GM12801 (cell line): ENCODE measurements around the gene ANXA1.

Experiments used
- CTCF ChIP-seq: IDR thresholded peaks from one replicate; pipeline ENCODE4 v1.5.1; 2011; ENCODE audit warnings: control low read depth; ENCODE audit not compliant: insufficient read length; ENCODE audit errors: extremely low read depth

Gene ANXA1

DNA sequence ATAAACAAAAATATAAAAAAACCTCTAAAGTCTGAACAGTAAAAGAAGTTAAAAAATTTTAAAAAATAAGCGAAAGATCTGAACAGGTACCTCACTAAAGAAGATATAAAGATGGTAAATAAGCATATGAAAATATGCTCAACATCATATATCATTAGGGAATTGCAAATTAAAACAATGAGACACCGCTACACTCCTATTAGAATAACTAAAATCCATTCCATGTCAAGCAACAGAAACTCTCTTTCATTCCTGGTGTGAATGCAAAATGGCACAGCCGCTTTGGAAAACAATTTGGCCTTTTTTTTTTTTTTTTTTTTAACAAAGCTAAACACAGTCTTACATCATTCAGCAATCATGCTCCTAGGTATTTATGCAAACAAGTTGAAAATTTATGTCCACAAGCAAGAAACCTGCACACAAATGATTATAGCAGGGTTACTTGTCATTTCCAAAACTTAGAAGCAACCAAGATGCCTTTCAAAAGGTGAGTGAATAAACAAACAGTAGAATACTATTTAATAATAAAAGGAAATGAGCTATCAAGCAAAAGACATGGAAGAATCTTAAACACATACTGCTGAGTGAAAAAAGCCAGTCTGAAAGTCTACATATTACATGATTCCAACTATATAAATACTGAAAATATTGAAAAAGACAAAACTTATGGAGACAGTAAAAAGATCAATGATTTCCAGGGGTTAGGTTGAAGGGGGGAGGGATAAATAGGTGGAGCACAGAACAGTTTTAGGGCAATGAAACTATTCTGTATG lies 22.1 kb downstream of the ANXA1 start:
- no peak for TF ChIP-seq CTCF

GRCh38 chr9:73174330-73174980 lies 22.8 kb downstream of the ANXA1 start:
- TF ChIP-seq CTCF = no peak

DNA sequence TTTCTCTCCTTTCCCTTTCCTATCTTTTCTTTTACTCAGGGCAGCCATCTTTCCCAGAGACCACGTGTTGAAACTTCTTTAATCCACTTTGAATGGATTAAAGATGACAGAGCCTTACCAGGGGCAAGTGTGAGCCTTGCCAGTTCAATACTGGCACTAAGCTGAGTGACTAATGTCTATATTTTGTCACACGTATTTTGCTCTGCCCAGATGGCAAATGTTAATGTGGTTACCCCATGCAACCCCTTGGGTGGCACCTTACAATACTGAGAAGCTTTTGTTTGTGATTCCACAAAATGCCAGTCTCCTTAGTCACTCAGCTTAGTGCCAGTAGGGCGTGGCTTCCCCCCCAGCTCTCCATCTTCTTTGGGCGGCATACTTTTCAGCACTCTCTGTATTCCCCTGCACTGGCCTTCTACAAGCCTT lies 24.8 kb downstream of the ANXA1 start:
- no peak for TF ChIP-seq CTCF

DNA sequence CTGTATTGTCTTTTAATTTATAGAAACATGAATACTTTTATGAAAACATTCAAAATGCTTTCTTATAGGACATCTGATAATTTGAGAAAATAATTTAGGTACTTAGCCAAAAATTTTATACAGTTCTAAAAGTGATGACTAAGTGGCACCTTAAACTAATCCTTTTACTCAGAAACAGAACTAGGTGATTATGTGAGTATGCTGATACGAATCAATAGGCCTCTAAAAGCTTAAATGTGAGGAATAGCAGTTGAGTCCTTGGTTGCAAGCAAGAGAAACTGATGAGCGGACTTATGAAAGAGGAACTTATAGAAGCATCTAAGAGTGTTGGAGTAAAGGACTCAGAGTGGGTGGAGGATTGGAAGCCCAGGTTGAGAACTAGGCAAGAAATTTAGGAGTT lies 26.4 kb downstream of the ANXA1 start:
- TF ChIP-seq CTCF = no peak

GRCh38 chr9:73179589-73179988 lies 27.9 kb downstream of the ANXA1 start:
- no peak for TF ChIP-seq CTCF

GRCh38 chr9:73180403-73180802 lies 28.7 kb downstream of the ANXA1 start:
- no peak for TF ChIP-seq CTCF

DNA sequence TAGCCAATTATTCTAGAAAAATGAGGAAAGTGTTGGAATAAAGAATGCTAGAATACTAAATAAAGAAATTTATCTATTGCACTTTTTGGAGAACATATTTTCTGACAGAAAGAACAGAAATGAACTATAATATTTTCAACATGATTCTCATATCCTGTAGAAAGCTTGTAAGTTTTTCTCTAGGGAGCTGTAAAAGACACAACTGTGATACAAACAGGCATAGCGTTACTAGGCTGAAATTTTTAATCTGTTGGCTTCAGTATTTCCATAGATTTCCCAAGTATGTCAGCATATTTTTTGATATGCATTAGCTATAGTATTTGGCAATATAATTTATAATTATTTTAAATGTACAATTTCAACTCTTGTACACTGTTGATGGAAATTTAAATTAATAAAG lies 31.3 kb downstream of the ANXA1 start:
- no peak for TF ChIP-seq CTCF
